ENCODE results near the gene ANXA2R. TPM values are rescaled to one million over a fixed set of nuclear protein-coding genes. Genes with fewer than 3 reads are reported as not detected.

ANXA2R gene
- total and polyA plus RNA-seq, 2 donors (not counting 1 experiment from before 2014, with no cell fraction given) = 19.3 to 50.4 TPM

- H2AFZ ChIP-seq (ENCODE audit: insufficient read depth, low read depth, low read length, poor library complexity, severe bottlenecking) = peak overlapping the region; percentile 75
- peak; percentile 63 for ATAC-seq (ENCODE audit: low read depth)
These were observed 20.3 kb downstream of the ANXA2R start for GRCh38 chr5:43019614-43020398.

More at GRCh38 chr5:43019614-43020398, 20.3 kb downstream of the ANXA2R start:
- peak overlapping the region; percentile 99 for H3K4me3 Mint-ChIP-seq
- peaks cover 25 to 32% of the 10 kb centered on the region in 2 donors for H3K4me1 ChIP-seq (ENCODE audit: control insufficient read depth in 2 of 2, insufficient read depth in 2 of 2, low read length in 2 of 2)
- ChIA-PET CTCF (interaction anchor here (0.7 to 7.7 kb wide), 23 partner anchors 8 to 275 kb away, joined by 3 to 169 read pairs (median 9); partner anchors contain the start of genes ANXA2R and ZNF131), POLR2A (interaction anchor here (1.0 to 6.9 kb wide), 12 partner anchors 12 to 1116 kb away, joined by 3 to 202 read pairs (median 28); partner anchors contain the start of genes ANXA2R, HMGCS1, TMEM267 and ZNF131)
- peaks cover 42% of the 10 kb centered on the region for H3K4me1 Mint-ChIP-seq
- H3K9me3 Mint-ChIP-seq (ENCODE audit: insufficient read depth) = no peaks in the 10 kb centered on the region
- WGBS (ENCODE audit: insufficient coverage) = 0% methylated on average over 35 of the region's 39 CpGs
- H3K27me3 Mint-ChIP-seq = no peaks in the 10 kb centered on the region
- H3K79me2 ChIP-seq (ENCODE audit: control insufficient read depth, insufficient read depth, low read length) = peaks cover 47% of the 10 kb centered on the region
- TF ChIP-seq EZH2 (IDR thresholded peaks at IDR 0.05; ENCODE audit: borderline replicate concordance, insufficient read depth, low read depth, low read length, poor library complexity, severe bottlenecking) = no peak
- TF ChIP-seq, protein P1, sequence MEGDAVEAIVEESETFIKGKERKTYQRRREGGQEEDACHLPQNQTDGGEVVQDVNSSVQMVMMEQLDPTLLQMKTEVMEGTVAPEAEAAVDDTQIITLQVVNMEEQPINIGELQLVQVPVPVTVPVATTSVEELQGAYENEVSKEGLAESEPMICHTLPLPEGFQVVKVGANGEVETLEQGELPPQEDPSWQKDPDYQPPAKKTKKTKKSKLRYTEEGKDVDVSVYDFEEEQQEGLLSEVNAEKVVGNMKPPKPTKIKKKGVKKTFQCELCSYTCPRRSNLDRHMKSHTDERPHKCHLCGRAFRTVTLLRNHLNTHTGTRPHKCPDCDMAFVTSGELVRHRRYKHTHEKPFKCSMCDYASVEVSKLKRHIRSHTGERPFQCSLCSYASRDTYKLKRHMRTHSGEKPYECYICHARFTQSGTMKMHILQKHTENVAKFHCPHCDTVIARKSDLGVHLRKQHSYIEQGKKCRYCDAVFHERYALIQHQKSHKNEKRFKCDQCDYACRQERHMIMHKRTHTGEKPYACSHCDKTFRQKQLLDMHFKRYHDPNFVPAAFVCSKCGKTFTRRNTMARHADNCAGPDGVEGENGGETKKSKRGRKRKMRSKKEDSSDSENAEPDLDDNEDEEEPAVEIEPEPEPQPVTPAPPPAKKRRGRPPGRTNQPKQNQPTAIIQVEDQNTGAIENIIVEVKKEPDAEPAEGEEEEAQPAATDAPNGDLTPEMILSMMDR (IDR thresholded peaks at IDR 0.05) = peak; percentile 77
- peak overlapping the region; percentile 96 to 98 for H3K27ac ChIP-seq (ENCODE audit: low read length in 2 of 2)
- no peaks in the 10 kb centered on the region for H3K9me3 ChIP-seq (ENCODE audit: control extremely low read depth in 1 of 3, control insufficient read depth in 2 of 3, insufficient read depth in 1 of 3, low read length in 2 of 3)
- DNase-seq = peak; percentile 94
- peak overlapping the region; percentile 91 for H3K9ac ChIP-seq (ENCODE audit: low read length)
- H3K27me3 ChIP-seq (replicated peaks in 1 of 4; ENCODE audit: control extremely low read depth in 1 of 4, control insufficient read depth in 3 of 4, insufficient read depth in 4 of 4, low read length in 3 of 4) = no peaks in the 10 kb centered on the region
- H3K27ac Mint-ChIP-seq = peak overlapping the region; percentile 100
- peak overlapping the region; percentile 91 for H3K4me2 ChIP-seq (replicated peaks; ENCODE audit: low read depth, low read length, poor library complexity, severe bottlenecking)
- intact Hi-C loops (cut with micrococcal nuclease) = loop anchor here (1.0 to 2.0 kb wide), 6 partner anchors 13 to 85 kb away; partner anchors contain the start of gene ANXA2R
- no peaks in the 10 kb centered on the region for H3K36me3 ChIP-seq (replicated peaks in 1 of 2; ENCODE audit: control extremely low read depth in 1 of 2, control insufficient read depth in 1 of 2, extremely low read depth in 1 of 2, insufficient read depth in 2 of 2, low read length in 1 of 2)
- no peaks in the 10 kb centered on the region for H4K20me1 ChIP-seq (ENCODE audit: control insufficient read depth, insufficient read depth, low read length, poor library complexity, severe bottlenecking)
- H3K4me3 ChIP-seq (ENCODE audit: control extremely low read depth in 1 of 5, extremely low read depth in 1 of 5, insufficient read depth in 1 of 5, low read depth in 2 of 5, low read length in 4 of 5) = peak overlapping the region; percentile 63 to 99 (median 80)
